Stomach (tissue), 4 donors: ENCODE measurements around the gene HYKK.

Experiments used
- EP300 ChIP-seq: sonication (generic); formaldehyde crosslinking; IDR thresholded peaks from one replicate; pipeline ENCODE4 v1.6.1; 2017; ENCODE audit warnings: antibody characterized with exemption
- TF ChIP-seq, protein P1 (sequence below), 7 experiments: fragments of 450-650 bp in 4 of 7; fragments of 200-600 bp in 3 of 7; sonication (generic) in 3 of 7; IDR thresholded peaks; one replicate each; pipeline ENCODE4 v1.5.1; 2016 to 2019; ENCODE audit warnings: antibody characterized with exemption in 7 of 7, control low read depth in 2 of 7, mild to moderate bottlenecking in 1 of 7

DNA sequence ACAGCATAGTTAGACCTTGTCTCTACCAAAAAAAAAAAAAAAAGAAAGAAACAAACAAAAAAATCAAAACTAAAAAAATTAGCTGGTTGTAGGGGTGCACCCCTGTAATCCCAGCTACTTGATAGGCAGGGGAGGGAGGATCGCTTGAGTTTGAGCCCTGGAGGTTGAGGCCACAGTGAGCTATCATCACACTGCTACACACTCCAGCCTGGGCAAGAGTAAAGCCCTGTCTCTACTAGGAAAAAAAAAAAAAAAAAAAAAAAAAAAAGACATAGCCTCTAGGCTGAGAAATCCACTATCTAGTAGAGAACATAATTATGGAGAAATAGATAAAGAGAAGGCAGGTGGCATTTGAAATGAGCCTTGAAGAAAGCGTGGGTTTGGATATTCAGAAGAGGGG is 55.7 kb downstream of the HYKK start:
- no peak for TF ChIP-seq EP300
- TF ChIP-seq, protein P1, sequence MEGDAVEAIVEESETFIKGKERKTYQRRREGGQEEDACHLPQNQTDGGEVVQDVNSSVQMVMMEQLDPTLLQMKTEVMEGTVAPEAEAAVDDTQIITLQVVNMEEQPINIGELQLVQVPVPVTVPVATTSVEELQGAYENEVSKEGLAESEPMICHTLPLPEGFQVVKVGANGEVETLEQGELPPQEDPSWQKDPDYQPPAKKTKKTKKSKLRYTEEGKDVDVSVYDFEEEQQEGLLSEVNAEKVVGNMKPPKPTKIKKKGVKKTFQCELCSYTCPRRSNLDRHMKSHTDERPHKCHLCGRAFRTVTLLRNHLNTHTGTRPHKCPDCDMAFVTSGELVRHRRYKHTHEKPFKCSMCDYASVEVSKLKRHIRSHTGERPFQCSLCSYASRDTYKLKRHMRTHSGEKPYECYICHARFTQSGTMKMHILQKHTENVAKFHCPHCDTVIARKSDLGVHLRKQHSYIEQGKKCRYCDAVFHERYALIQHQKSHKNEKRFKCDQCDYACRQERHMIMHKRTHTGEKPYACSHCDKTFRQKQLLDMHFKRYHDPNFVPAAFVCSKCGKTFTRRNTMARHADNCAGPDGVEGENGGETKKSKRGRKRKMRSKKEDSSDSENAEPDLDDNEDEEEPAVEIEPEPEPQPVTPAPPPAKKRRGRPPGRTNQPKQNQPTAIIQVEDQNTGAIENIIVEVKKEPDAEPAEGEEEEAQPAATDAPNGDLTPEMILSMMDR (IDR thresholded peaks at IDR 0.05) = no peak
